H1 (cell line): ENCODE results near the gene CUEDC2. TPM values are rescaled to one million over a fixed set of nuclear protein-coding genes. Genes with fewer than 3 reads are reported as not detected.

ENCODE experiments used
- CTCF ChIA-PET: fragments of 300-600 bp; sonication (Branson Sonifier 250); formaldehyde crosslinking; loops from one replicate; lab custom pipeline; 2021; ENCODE audit not compliant: partially characterized antibody; lab: Charles Lee
- POLR2A ChIA-PET: fragments of 300-600 bp; sonication (Branson Sonifier 250); formaldehyde crosslinking; loops from one replicate; lab custom pipeline; 2021; ENCODE audit warnings: inconsistent platforms; ENCODE audit not compliant: partially characterized antibody; lab: Charles Lee
- DNase-seq, 2 experiments: peaks; one replicate each; pipeline versions ENCODE4 v3.0.0 to v3.0.0-alpha.2; 2010 to 2022; ENCODE audit warnings: low spot score in 2 of 2, low read depth in 1 of 2, mixed read lengths in 1 of 2
- FAIRE-seq: peaks from 2 replicates; lab custom pipeline; 2011; peaks lifted over from hg19 to GRCh38; lab: Jason Lieb, UNC
- H2AFZ ChIP-seq: 2 replicates; pipeline ENCODE4 v1.8.1; 2012; ENCODE audit warnings: low read length, inconsistent platforms
- H2AK5ac ChIP-seq: 2 replicates; pipeline ENCODE4 v1.6.1; 2013; ENCODE audit warnings: low read depth, low read length
- H2BK120ac ChIP-seq: replicated peaks from 2 replicates; pipeline ENCODE3; 2013; ENCODE audit warnings: low read depth, low read length, inconsistent platforms
- H2BK12ac ChIP-seq: 2 replicates; pipeline ENCODE4 v1.6.1; 2013; ENCODE audit warnings: low read depth, low read length
- H2BK15ac ChIP-seq: 2 replicates; pipeline ENCODE4 v1.6.1; 2013; ENCODE audit warnings: low read length
- H2BK20ac ChIP-seq: 2 replicates; pipeline ENCODE4 v1.6.1; 2013; ENCODE audit warnings: low read length
- H2BK5ac ChIP-seq: 2 replicates; pipeline ENCODE4 v1.6.1; 2013; ENCODE audit warnings: low read depth, low read length
- H3K14ac ChIP-seq: 2 replicates; pipeline ENCODE4 v1.6.1; 2013; ENCODE audit warnings: inconsistent platforms; ENCODE audit not compliant: insufficient read length
- H3K18ac ChIP-seq: 2 replicates; pipeline ENCODE4 v1.6.1; 2013; ENCODE audit warnings: low read length; ENCODE audit errors: extremely low read depth
- H3K23ac ChIP-seq: 2 replicates; pipeline ENCODE4 v1.6.1; 2013; ENCODE audit warnings: inconsistent platforms; ENCODE audit not compliant: insufficient read length
- H3K23me2 ChIP-seq: 2 replicates; pipeline ENCODE4 v1.6.1; 2013; ENCODE audit warnings: low read depth, low read length
- H3K27ac ChIP-seq: 2 replicates; pipeline ENCODE4 v1.6.1; 2011; ENCODE audit warnings: low read depth, low read length, inconsistent platforms
- H3K27me3 ChIP-seq, 4 experiments: replicated peaks in 1 of 4; 1 replicate in 1 of 4; 2 replicates in 3 of 4; pipeline versions ENCODE4 v1.6.1 to v1.8.1; 2011 to 2013; ENCODE audit warnings: low read length in 3 of 4, mild to moderate bottlenecking in 3 of 4, inconsistent platforms in 2 of 4, mixed read lengths in 2 of 4, moderate library complexity in 1 of 4; ENCODE audit not compliant: control insufficient read depth in 3 of 4, insufficient read depth in 3 of 4; ENCODE audit errors: extremely low read depth in 1 of 4
- H3K36me3 ChIP-seq, 4 experiments: 2 replicates each; pipeline versions ENCODE4 v1.6.1 to v1.8.1; 2011 to 2013; ENCODE audit warnings: mild to moderate bottlenecking in 4 of 4, low read length in 3 of 4, moderate library complexity in 2 of 4, control low read depth in 1 of 4, inconsistent platforms in 1 of 4; ENCODE audit not compliant: insufficient read depth in 4 of 4, control insufficient read depth in 2 of 4
- H3K4ac ChIP-seq: replicated peaks from 2 replicates; pipeline ENCODE3; 2013; ENCODE audit warnings: low read length, low read depth, mixed read lengths, inconsistent platforms; ENCODE audit not compliant: insufficient read length
- H3K4me1 ChIP-seq, 4 experiments: replicated peaks in 1 of 4; 1 replicate in 1 of 4; 2 replicates in 3 of 4; pipeline versions ENCODE4 v1.6.1 to v1.8.1; 2011 to 2013; ENCODE audit warnings: low read length in 3 of 4, inconsistent platforms in 2 of 4, mixed read lengths in 1 of 4; ENCODE audit not compliant: insufficient read depth in 4 of 4, control insufficient read depth in 3 of 4
- H3K4me2 ChIP-seq, 2 experiments: 2 replicates each; pipeline versions ENCODE4 v1.6.1 to v1.8.1; 2011 to 2013; ENCODE audit warnings: low read depth in 2 of 2, low read length in 2 of 2, control low read depth in 1 of 2, inconsistent platforms in 1 of 2, mild to moderate bottlenecking in 1 of 2; ENCODE audit not compliant: insufficient read depth in 1 of 2
- H3K4me3 ChIP-seq, 4 experiments: fragments of 200-600, 300-600 bp in 1 of 4; sonication (generic), shearing (Covaris generic), sonication (Bioruptor Twin) in 1 of 4; 2 replicates each; pipeline versions ENCODE4 v1.5.1 to v1.8.1; 2011 to 2016; ENCODE audit warnings: low read length in 4 of 4, low read depth in 3 of 4, control low read depth in 2 of 4, inconsistent platforms in 2 of 4, mild to moderate bottlenecking in 2 of 4, mixed read lengths in 1 of 4, moderate library complexity in 1 of 4; ENCODE audit not compliant: insufficient read depth in 2 of 4; ENCODE audit errors: extremely low read depth in 1 of 4
- H3K56ac ChIP-seq: replicated peaks from 2 replicates; pipeline ENCODE3; 2013; ENCODE audit warnings: low read depth, mild to moderate bottlenecking, mixed read lengths, low read length, inconsistent platforms; ENCODE audit not compliant: insufficient read length
- H3K79me1 ChIP-seq: 2 replicates; pipeline ENCODE4 v1.6.1; 2013; ENCODE audit warnings: low read depth, low read length, control low read depth
- H3K79me2 ChIP-seq, 2 experiments: 2 replicates each; pipeline versions ENCODE4 v1.6.1 to v1.8.1; 2012 to 2013; ENCODE audit warnings: low read length in 2 of 2, mild to moderate bottlenecking in 2 of 2, inconsistent platforms in 1 of 2; ENCODE audit not compliant: insufficient read depth in 2 of 2, control insufficient read depth in 1 of 2
- H3K9ac ChIP-seq, 4 experiments: replicated peaks in 1 of 4; 1 replicate in 1 of 4; 2 replicates in 3 of 4; pipeline versions ENCODE4 v1.6.1 to v1.8.1; 2011 to 2013; ENCODE audit warnings: low read depth in 3 of 4, low read length in 3 of 4, control low read depth in 2 of 4, mild to moderate bottlenecking in 2 of 4, moderate library complexity in 2 of 4, inconsistent platforms in 1 of 4; ENCODE audit errors: extremely low read depth in 1 of 4
- H3K9me3 ChIP-seq, 2 experiments: 2 replicates each; pipeline versions ENCODE4 v1.6.1 to v1.8.1; 2012 to 2013; ENCODE audit warnings: mild to moderate bottlenecking in 2 of 2, moderate library complexity in 2 of 2, control low read depth in 1 of 2, inconsistent platforms in 1 of 2, low read depth in 1 of 2, low read length in 1 of 2, mixed read lengths in 1 of 2; ENCODE audit not compliant: insufficient read depth in 2 of 2
- H4K20me1 ChIP-seq, 2 experiments: replicated peaks in 1 of 2; 2 replicates each; pipeline versions ENCODE3 to v1.8.1; 2011 to 2013; ENCODE audit warnings: inconsistent platforms in 2 of 2, low read length in 2 of 2, mild to moderate bottlenecking in 1 of 2; ENCODE audit not compliant: insufficient read depth in 2 of 2, control insufficient read depth in 1 of 2
- H4K5ac ChIP-seq: 2 replicates; pipeline ENCODE4 v1.6.1; 2013; ENCODE audit warnings: low read length, low read depth, mixed read lengths, inconsistent platforms; ENCODE audit not compliant: insufficient read length
- H4K8ac ChIP-seq: 2 replicates; pipeline ENCODE4 v1.8.0; 2013; ENCODE audit warnings: mild to moderate bottlenecking, moderate library complexity, low read length, inconsistent platforms; ENCODE audit not compliant: insufficient read depth; ENCODE audit errors: extremely low read depth
- H4K91ac ChIP-seq: replicated peaks from 2 replicates; pipeline ENCODE3; 2013; ENCODE audit warnings: low read length, mixed read lengths, inconsistent platforms; ENCODE audit not compliant: insufficient read length
- BRCA1 ChIP-seq: IDR thresholded peaks from 2 replicates; pipeline ENCODE4 v1.6.1; 2012; ENCODE audit warnings: low read depth, low read length, improper control_type of control experiment
- EGR1 ChIP-seq: IDR thresholded peaks from 2 replicates; pipeline ENCODE4 v1.6.1; 2011; ENCODE audit warnings: low read depth, low read length, borderline replicate concordance
- EP300 ChIP-seq, 2 experiments: IDR thresholded peaks; 1 replicate in 1 of 2; 2 replicates in 1 of 2; pipeline ENCODE4 v1.6.1; 2011 to 2012; ENCODE audit warnings: low read depth in 2 of 2, low read length in 2 of 2, mild to moderate bottlenecking in 2 of 2, borderline replicate concordance in 1 of 2, inconsistent platforms in 1 of 2, moderate library complexity in 1 of 2
- EZH2 ChIP-seq: fragments of 200-600 bp; sonication (generic); IDR thresholded peaks from 2 replicates; pipeline ENCODE4 v1.7.1; 2012; ENCODE audit warnings: low read depth, mild to moderate bottlenecking, moderate library complexity, low read length, inconsistent platforms; ENCODE audit not compliant: severe bottlenecking
- MAFK ChIP-seq: IDR thresholded peaks from 2 replicates; pipeline ENCODE4 v1.6.1; 2012; ENCODE audit warnings: low read depth, mild to moderate bottlenecking, improper control_type of control experiment, low read length
- RAD21 ChIP-seq, 2 experiments: IDR thresholded peaks in 1 of 2; conservative IDR thresholded peaks in 1 of 2; 2 replicates each; pipeline ENCODE4 v1.6.1; 2011; ENCODE audit warnings: low read depth in 2 of 2, low read length in 2 of 2, improper control_type of control experiment in 1 of 2, inconsistent platforms in 1 of 2, mild to moderate bottlenecking in 1 of 2, moderate library complexity in 1 of 2
- RNF2 ChIP-seq: fragments of 200-900, 300-1000 bp; sonication (generic); IDR thresholded peaks from 2 replicates; pipeline ENCODE4 v1.7.1; 2016; ENCODE audit warnings: borderline replicate concordance, low read depth, mild to moderate bottlenecking, antibody characterized with exemption, low read length; ENCODE audit not compliant: poor library complexity, severe bottlenecking; ENCODE audit errors: missing control alignments
- SAP30 ChIP-seq: fragments of 300-600 bp; sonication (generic); IDR thresholded peaks from 2 replicates; pipeline ENCODE4 v1.7.1; 2012; ENCODE audit warnings: low read length, moderate library complexity, mild to moderate bottlenecking, inconsistent platforms; ENCODE audit not compliant: insufficient read depth, insufficient replicate concordance
- TBP ChIP-seq: IDR thresholded peaks from 2 replicates; pipeline ENCODE4 v1.6.1; 2011; ENCODE audit warnings: low read depth, low read length, improper control_type of control experiment
- YY1 ChIP-seq: IDR thresholded peaks from 2 replicates; pipeline ENCODE4 v1.6.1; 2011; ENCODE audit warnings: low read depth, mild to moderate bottlenecking, low read length
- WGBS, 2 experiments: shearing (Covaris generic) in 1 of 2; methylation state at CpG; one replicate each; pipeline versions ENCODE4 v1.1.6 to v1.1.7; 2013 to 2015; ENCODE audit warnings: low lambda C conversion rate in 2 of 2, mixed read lengths in 2 of 2, inconsistent platforms in 1 of 2, low coverage in 1 of 2, missing lambda C conversion rate in 1 of 2; ENCODE audit not compliant: insufficient replicate concordance in 2 of 2, insufficient coverage in 1 of 2, insufficient read length in 1 of 2; ENCODE audit errors: extremely low coverage in 1 of 2, missing lambda C conversion rate in 1 of 2; 5-methylcytosine and 5-hydroxymethylcytosine counted together
- polyA plus RNA-seq, 7 experiments: library from polyadenylated mRNA; depleted of rRNA in 3 of 7; stranded (reverse) in 5 of 7; unstranded in 2 of 7; fragments of >200 nt in 5 of 7; fragments of 200-250 nt in 2 of 7; gene quantifications; 1 replicate in 5 of 7; 2 replicates in 1 of 7; 4 replicates in 1 of 7; pipeline versions ENCODE4 v1.2.1 to v1.2.3, GENCODE V29; 2011 to 2013; ENCODE audit warnings: missing spikeins in 2 of 7, mixed read lengths in 2 of 7
- total RNA-seq: library from RNA; stranded (reverse); fragmentation: NEBNext Ultra II Directional; extraction: Animal tissue kit (Norgen Biotek cat#: 25700); gene quantifications from 2 replicates; pipeline ENCODE4 v1.2.1, GENCODE V29; 2021

Gene CUEDC2
- total and polyA plus RNA-seq, 2 of the 8 experiments (the other 6 are each of a cell fraction or from before 2014, with no cell fraction given), result 41.7 to 55.2 TPM

DNA sequence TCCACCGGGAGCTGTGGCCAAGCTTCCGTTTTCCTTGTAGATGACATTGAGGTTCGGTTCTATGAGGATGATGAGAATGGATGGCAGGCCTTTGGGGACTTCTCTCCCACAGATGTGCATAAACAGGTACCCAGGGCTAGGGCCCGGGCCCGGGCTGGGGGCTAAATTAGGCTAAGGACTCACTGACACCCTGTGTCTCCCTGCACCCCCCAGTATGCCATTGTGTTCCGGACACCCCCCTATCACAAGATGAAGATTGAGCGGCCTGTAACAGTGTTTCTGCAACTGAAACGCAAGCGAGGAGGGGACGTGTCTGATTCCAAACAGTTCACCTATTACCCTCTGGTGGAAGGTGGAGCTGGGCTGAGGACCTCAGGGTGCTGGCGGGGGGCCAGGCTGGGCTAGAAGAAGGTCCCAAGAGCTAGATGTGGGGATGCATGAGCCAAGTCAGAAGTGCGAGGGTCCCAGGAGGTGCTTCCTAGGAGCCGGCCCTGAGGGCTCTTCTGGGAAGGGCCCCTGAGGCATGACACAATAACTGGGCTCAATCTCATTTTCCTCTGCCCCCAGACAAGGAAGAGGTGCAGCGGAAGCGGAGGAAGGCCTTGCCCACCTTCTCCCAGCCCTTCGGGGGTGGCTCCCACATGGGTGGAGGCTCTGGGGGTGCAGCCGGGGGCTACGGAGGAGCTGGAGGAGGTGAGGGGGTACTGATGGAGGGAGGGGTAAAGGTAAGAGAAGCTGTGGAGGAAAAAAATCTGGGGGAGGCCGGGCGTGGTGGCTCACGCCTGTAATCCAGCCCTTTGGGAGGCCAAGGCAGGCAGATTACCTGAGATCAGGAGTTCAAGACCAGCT, 34.0 kb downstream of the CUEDC2 start:
- no peak overlapping the region for H2AFZ ChIP-seq
- H2AK5ac ChIP-seq, result no peak overlapping the region
- ChIA-PET POLR2A (interaction anchor here (0.7 to 6.1 kb wide), 9 partner anchors 9 to 266 kb away, joined by 3 to 38 read pairs (median 6); partner anchors contain the start of gene FBXL15), CTCF (interaction anchor here (0.6 to 16.4 kb wide), 35 partner anchors 6 to 1658 kb away, joined by 3 to 357 read pairs (median 4); partner anchors contain the start of genes C10orf95, CUEDC2, ELOVL3 and FBXL15)
- H2BK12ac ChIP-seq, result no peak overlapping the region
- no peak overlapping the region for H4K8ac ChIP-seq
- no peaks in the 10 kb centered on the region for H3K79me2 ChIP-seq
- no peak overlapping the region for H2BK15ac ChIP-seq
- H3K23ac ChIP-seq, result no peak overlapping the region
- no peak overlapping the region for H3K14ac ChIP-seq
- no peak for FAIRE-seq
- H2BK20ac ChIP-seq, result no peak overlapping the region
- H3K56ac ChIP-seq, result no peak overlapping the region
- H4K20me1 ChIP-seq, result peaks cover 6 to 10% of the 10 kb centered on the region in 2 experiments
- peaks cover 0 to 15% (median 11%) of the 10 kb centered on the region in 4 experiments; a peak in 6 of 7 replicates for H3K27me3 ChIP-seq
- H3K18ac ChIP-seq, result no peak overlapping the region
- no peak overlapping the region for H3K27ac ChIP-seq
- no peak overlapping the region for H3K4ac ChIP-seq
- H4K91ac ChIP-seq, result no peak overlapping the region
- no peaks in the 10 kb centered on the region for H3K9me3 ChIP-seq
- H3K36me3 ChIP-seq, result peaks cover 2 to 13% (median 8%) of the 10 kb centered on the region in 4 experiments; a peak in 6 of 8 replicates
- H2BK120ac ChIP-seq, result no peak overlapping the region
- no peak overlapping the region for H4K5ac ChIP-seq
- H3K4me1 ChIP-seq, result peaks cover 0 to 21% (median 14%) of the 10 kb centered on the region in 4 experiments; a peak in 6 of 7 replicates
- H3K23me2 ChIP-seq, result peaks cover 13% of the 10 kb centered on the region
- 93% methylated on average over 19 of the region's 21 CpGs; no CpG with 5 or more reads in 1 of the 2 experiments for WGBS, 2 experiments
- H3K9ac ChIP-seq, result no peak overlapping the region
- H3K4me2 ChIP-seq, result 0 out of 4 replicates have a peak overlapping the region, but pooled peaks of 1 of the 2 experiments have one; percentile 12
- H3K4me3 ChIP-seq, result peak overlapping the region in 1 of 4 experiments; percentile 70; a peak in 1 of 8 replicates
- no peak for DNase-seq
- H2BK5ac ChIP-seq, result no peak overlapping the region
- H3K79me1 ChIP-seq, result no peaks in the 10 kb centered on the region
- TF ChIP-seq RAD21 (IDR thresholded peaks at IDR 0.05 in 1 of 2, conservative IDR thresholded peaks at IDR 0.05 in 1 of 2; ENCODE audit: low read depth in 2 of 2, low read length in 2 of 2), result no peak
- TF ChIP-seq EP300 (IDR thresholded peaks at IDR 0.05; ENCODE audit: borderline replicate concordance in 1 of 2, low read depth in 2 of 2, low read length in 2 of 2), result no peak
- no peak for TF ChIP-seq EGR1
- TF ChIP-seq RNF2, result no peak
- no peak for TF ChIP-seq EZH2
- no peak for TF ChIP-seq YY1
- no peak for TF ChIP-seq BRCA1
- TF ChIP-seq SAP30, result no peak
- no peak for TF ChIP-seq MAFK
- no peak for TF ChIP-seq TBP
